ENCODE results near the gene MGARP. TPM values are rescaled to one million over a fixed set of nuclear protein-coding genes. Genes with fewer than 3 reads are reported as not detected.

MGARP gene
- total RNA-seq, 2 donors from 2014 or later: 0.73 to 3.7 TPM

- under 1% methylated on average over 60 of the region's 61 CpGs for WGBS
- intact Hi-C loops (cut with DNase I): loop anchor here (5.0 to 10.0 kb wide), 2 partner anchors 151 to 254 kb away; partner anchors contain the start of genes RAB33B and SETD7
Measured at GRCh38 chr4:139301113-139301820, 21.2 kb upstream of the MGARP start, which contains the start of gene NAA15. NAA15 (plus strand) TSS chr4:139301505; CDS start chr4:139301778, 273 bp downstream.

GRCh38 chr4:139300431-139301112 is 20.5 kb upstream of the MGARP start:
- Histone ChIP-seq H3K4me3 (peak overlapping the region; percentile 92 to 93), H3K4me1 (replicated peaks) (peaks cover 10% of the 10 kb centered on the region), H3K36me3 (no peaks in the 10 kb centered on the region), H3K9me3 (no peaks in the 10 kb centered on the region), H3K27ac (peak overlapping the region; percentile 81 to 89), H3K27me3 (replicated peaks; ENCODE audit: insufficient read depth) (no peaks in the 10 kb centered on the region)
- WGBS: 6% methylated on average over 16 of the region's 16 CpGs
- peak; percentile 9 for DNase-seq (ENCODE audit: low spot score)
- intact Hi-C loops (cut with DNase I): loop anchor here (5.0 to 10.0 kb wide), 2 partner anchors 152 to 254 kb away; partner anchors contain the start of genes RAB33B and SETD7
- TF ChIP-seq CTCF (IDR thresholded peaks at IDR 0.05) (no peak), POLR2AphosphoS5 (IDR thresholded peaks at IDR 0.05) (no peak), POLR2A (IDR thresholded peaks at IDR 0.05) (no peak)

More at GRCh38 chr4:139301113-139301820, 21.2 kb upstream of the MGARP start, which contains the start of gene NAA15:
- no peaks in the 10 kb centered on the region for H3K27me3 ChIP-seq (replicated peaks; ENCODE audit: insufficient read depth)
- no peaks in the 10 kb centered on the region for H3K9me3 ChIP-seq
- peak; percentile 96 for DNase-seq (ENCODE audit: low spot score)
- TF ChIP-seq POLR2AphosphoS5 (IDR thresholded peaks at IDR 0.05) (peak; percentile 98), POLR2A (IDR thresholded peaks at IDR 0.05) (peak; percentile 88), CTCF (IDR thresholded peaks at IDR 0.05) (peak in 2 of 4 experiments; percentile 8 to 11)
- peak within 1 kb of the TSS; percentile 81 to 89 for H3K27ac ChIP-seq
- H3K4me1 ChIP-seq (replicated peaks): peaks cover 5% of the 10 kb centered on the region
- no peaks in the 10 kb centered on the region for H3K36me3 ChIP-seq
- H3K4me3 ChIP-seq: peak within 1 kb of the TSS; percentile 92 to 93

GRCh38 chr4:139299536-139299935 is 19.5 kb upstream of the MGARP start:
- no peaks in the 10 kb centered on the region for H3K9me3 ChIP-seq
- no peak for DNase-seq (ENCODE audit: low spot score)
- 13% methylated on average over 1 of the region's 1 CpG for WGBS
- H3K4me3 ChIP-seq: no peak overlapping the region
- no peaks in the 10 kb centered on the region for H3K27me3 ChIP-seq (replicated peaks; ENCODE audit: insufficient read depth)
- H3K4me1 ChIP-seq (replicated peaks): peaks cover 10% of the 10 kb centered on the region
- H3K27ac ChIP-seq: peak overlapping the region in 1 of 2 donors; percentile 89
- no peaks in the 10 kb centered on the region for H3K36me3 ChIP-seq
- intact Hi-C loops (cut with DNase I): loop anchor here (5.0 kb wide), 1 partner anchor 272 kb away; no protein-coding TSS in a partner anchor
- TF ChIP-seq POLR2A (IDR thresholded peaks at IDR 0.05) (no peak), POLR2AphosphoS5 (IDR thresholded peaks at IDR 0.05) (no peak), CTCF (IDR thresholded peaks at IDR 0.05) (no peak)

GRCh38 chr4:139297001-139297410 is 17.0 kb upstream of the MGARP start:
- WGBS: 64% methylated on average over 2 of the region's 2 CpGs
- Histone ChIP-seq H3K4me1 (replicated peaks) (peaks cover 6% of the 10 kb centered on the region), H3K9me3 (no peaks in the 10 kb centered on the region), H3K27me3 (replicated peaks; ENCODE audit: insufficient read depth) (no peaks in the 10 kb centered on the region), H3K27ac (no peak overlapping the region), H3K4me3 (no peak overlapping the region), H3K36me3 (no peaks in the 10 kb centered on the region)
- TF ChIP-seq CTCF (IDR thresholded peaks at IDR 0.05) (no peak), POLR2A (IDR thresholded peaks at IDR 0.05) (no peak), POLR2AphosphoS5 (IDR thresholded peaks at IDR 0.05) (no peak)
- intact Hi-C loops (cut with DNase I): loop anchor here (5.0 kb wide), 1 partner anchor 270 kb away; no protein-coding TSS in a partner anchor
- DNase-seq (ENCODE audit: low spot score): no peak

Data from prostate gland (tissue), 2 donors.